Measurements from ENCODE around the gene POLR1G.
"Not testable (repeated sequence)": the region's sequence is repeated elsewhere in the genome, so short reads cannot be mapped to it uniquely, and the experiment has no call there.

POLR1G gene

DNA sequence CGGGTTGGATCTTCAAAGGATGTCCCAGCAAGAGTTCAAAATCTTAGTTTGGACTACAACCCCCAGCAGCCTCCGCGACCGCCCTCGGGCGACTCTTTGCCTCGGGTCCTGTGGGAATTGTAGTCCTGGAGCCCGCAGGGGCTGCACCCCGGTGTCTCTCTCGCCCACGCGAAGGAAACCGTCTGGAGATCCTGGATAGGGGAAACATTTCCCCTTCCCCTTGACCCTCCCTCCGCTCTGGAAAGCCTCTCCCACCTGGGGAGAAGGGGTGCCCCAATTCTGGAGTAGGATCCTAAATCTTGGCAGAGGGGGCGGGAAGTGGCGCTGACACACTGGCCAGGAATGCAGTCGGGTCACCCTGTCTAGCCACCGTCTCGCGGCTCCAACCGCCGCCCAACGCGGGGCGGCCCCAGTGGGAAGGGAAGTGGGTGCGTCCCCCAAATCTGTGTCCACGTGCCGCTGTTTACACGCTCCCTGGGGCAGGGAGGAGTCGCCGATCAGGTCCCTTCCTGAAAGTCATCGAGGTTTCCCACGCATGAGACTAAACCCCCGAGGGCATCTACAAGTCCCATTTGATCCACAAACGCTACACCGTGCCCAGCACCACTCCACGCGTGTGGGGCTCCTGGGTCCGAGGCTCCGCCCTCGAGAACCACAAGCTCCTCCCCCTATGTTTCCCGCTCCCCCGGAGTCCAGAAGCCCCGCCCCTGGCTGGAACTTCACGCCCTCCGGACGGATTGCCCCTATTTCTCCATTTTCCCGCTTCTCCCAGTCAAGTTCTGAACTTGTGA, 814 bp upstream of the POLR1G start:
- TF ChIP-seq ZNF274 (IDR thresholded peaks at IDR 0.05; ENCODE audit: low read depth, low read length) = no peak
- no peak for TF ChIP-seq YY1 (IDR thresholded peaks at IDR 0.05; ENCODE audit: insufficient read depth, insufficient read length)
- no peak for TF ChIP-seq SUZ12 (IDR thresholded peaks at IDR 0.05; ENCODE audit: extremely low read depth, insufficient read depth, insufficient read length)

DNA sequence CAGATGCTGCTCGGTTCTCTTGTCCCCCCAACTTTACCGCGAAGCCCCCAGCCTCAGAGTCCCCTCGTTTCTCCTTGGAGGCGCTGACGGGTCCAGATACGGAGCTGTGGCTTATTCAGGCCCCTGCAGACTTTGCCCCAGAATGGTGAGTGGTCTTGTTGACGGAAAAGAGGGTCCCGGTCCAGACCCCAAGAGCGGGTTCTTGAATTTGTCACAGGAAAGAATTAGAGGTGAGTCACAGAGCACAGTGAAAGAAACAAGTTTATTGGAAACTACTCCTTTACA, 589 bp downstream of the POLR1G start:
- Histone ChIP-seq H3K4me3 (ENCODE audit: insufficient read length, low read depth) (peak overlapping the region; percentile 99), H3K27me3 (ENCODE audit: insufficient read depth, insufficient read length) (no peaks in the 10 kb centered on the region), H3K9ac (ENCODE audit: insufficient read length, low read depth) (peak overlapping the region; percentile 94), H3K36me3 (ENCODE audit: insufficient read depth, insufficient read length, low read length) (peaks cover 30% of the 10 kb centered on the region), H3K4me1 (ENCODE audit: insufficient read depth, insufficient read length) (peaks cover 5% of the 10 kb centered on the region), H3K9me3 (ENCODE audit: insufficient read depth, low read length) (no peaks in the 10 kb centered on the region)
- DNase-seq (ENCODE audit: low read depth, low spot score) = no peak
- no peak for TF ChIP-seq YY1 (IDR thresholded peaks at IDR 0.05; ENCODE audit: insufficient read depth, insufficient read length)
- TF ChIP-seq ZNF274 (IDR thresholded peaks at IDR 0.05; ENCODE audit: low read depth, low read length) = no peak
- no peak for TF ChIP-seq SUZ12 (IDR thresholded peaks at IDR 0.05; ENCODE audit: extremely low read depth, insufficient read depth, insufficient read length)

More for the DNA sequence above, 814 bp upstream of the POLR1G start:
- Histone ChIP-seq H3K9ac (ENCODE audit: insufficient read length, low read depth) (peak overlapping the region; percentile 94), H3K9me3 (ENCODE audit: insufficient read depth, low read length) (no peaks in the 10 kb centered on the region), H3K36me3 (ENCODE audit: insufficient read depth, insufficient read length, low read length) (peaks cover 28% of the 10 kb centered on the region), H3K4me3 (ENCODE audit: insufficient read length, low read depth) (peak overlapping the region; percentile 99), H3K4me1 (ENCODE audit: insufficient read depth, insufficient read length) (peaks cover 5% of the 10 kb centered on the region), H3K27me3 (ENCODE audit: insufficient read depth, insufficient read length) (no peaks in the 10 kb centered on the region)
- no peak for DNase-seq (ENCODE audit: low read depth, low spot score)

DNA sequence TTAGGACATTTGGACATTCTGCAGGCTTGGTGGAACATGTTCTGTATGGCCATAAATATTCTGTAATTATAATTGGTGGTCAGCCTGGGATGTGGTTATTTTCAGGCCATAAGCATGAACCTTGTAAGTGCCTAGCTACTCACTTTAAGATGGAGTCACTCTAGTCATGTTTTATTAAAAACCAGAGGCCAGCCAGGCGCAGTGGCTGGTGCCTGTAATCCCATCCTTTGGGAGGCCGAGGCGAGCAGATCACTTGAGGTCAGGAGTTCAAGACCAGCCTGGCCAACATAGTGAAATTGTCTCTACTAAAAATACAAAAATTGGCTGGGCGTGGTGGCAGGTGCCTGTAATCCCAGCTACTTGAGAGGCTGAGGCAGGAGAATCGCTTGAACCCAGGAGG, 1.1 kb downstream of the POLR1G start:
- H3K9me3 ChIP-seq (ENCODE audit: insufficient read depth, low read length); H3K27me3 ChIP-seq (ENCODE audit: insufficient read depth, insufficient read length); H3K4me1 ChIP-seq (ENCODE audit: insufficient read depth, insufficient read length); DNase-seq (ENCODE audit: low read depth, low spot score): not testable (repeated sequence)
- H3K9ac ChIP-seq (ENCODE audit: insufficient read length, low read depth) = peak overlapping the region; percentile 94
- peak overlapping the region; percentile 99 for H3K4me3 ChIP-seq (ENCODE audit: insufficient read length, low read depth)
- H3K36me3 ChIP-seq (ENCODE audit: insufficient read depth, insufficient read length, low read length) = peaks cover 30% of the 10 kb centered on the region

DNA sequence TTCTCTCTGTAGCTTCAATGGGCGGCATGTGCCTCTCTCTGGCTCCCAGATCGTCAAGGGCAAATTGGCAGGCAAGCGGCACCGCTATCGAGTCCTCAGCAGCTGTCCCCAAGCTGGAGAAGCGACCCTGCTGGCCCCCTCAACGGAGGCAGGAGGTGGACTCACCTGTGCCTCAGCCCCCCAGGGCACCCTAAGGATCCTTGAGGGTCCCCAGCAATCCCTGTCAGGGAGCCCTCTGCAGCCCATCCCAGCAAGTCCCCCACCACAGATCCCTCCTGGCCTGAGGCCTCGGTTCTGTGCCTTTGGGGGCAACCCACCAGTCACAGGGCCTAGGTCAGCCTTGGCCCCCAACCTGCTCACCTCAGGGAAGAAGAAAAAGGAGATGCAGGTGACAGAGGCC, 1.7 kb downstream of the POLR1G start:
- DNase-seq (ENCODE audit: low read depth, low spot score) = no peak
- H3K4me3 ChIP-seq (ENCODE audit: insufficient read length, low read depth) = no peak overlapping the region
- no peaks in the 10 kb centered on the region for H3K9me3 ChIP-seq (ENCODE audit: insufficient read depth, low read length)
- H3K36me3 ChIP-seq (ENCODE audit: insufficient read depth, insufficient read length, low read length) = peaks cover 34% of the 10 kb centered on the region
- TF ChIP-seq ZNF274 (IDR thresholded peaks at IDR 0.05; ENCODE audit: low read depth, low read length) (no peak), SUZ12 (IDR thresholded peaks at IDR 0.05; ENCODE audit: extremely low read depth, insufficient read depth, insufficient read length) (no peak), YY1 (IDR thresholded peaks at IDR 0.05; ENCODE audit: insufficient read depth, insufficient read length) (no peak)
- H3K4me1 ChIP-seq (ENCODE audit: insufficient read depth, insufficient read length) = peaks cover 5% of the 10 kb centered on the region
- no peaks in the 10 kb centered on the region for H3K27me3 ChIP-seq (ENCODE audit: insufficient read depth, insufficient read length)
- no peak overlapping the region for H3K9ac ChIP-seq (ENCODE audit: insufficient read length, low read depth)

DNA sequence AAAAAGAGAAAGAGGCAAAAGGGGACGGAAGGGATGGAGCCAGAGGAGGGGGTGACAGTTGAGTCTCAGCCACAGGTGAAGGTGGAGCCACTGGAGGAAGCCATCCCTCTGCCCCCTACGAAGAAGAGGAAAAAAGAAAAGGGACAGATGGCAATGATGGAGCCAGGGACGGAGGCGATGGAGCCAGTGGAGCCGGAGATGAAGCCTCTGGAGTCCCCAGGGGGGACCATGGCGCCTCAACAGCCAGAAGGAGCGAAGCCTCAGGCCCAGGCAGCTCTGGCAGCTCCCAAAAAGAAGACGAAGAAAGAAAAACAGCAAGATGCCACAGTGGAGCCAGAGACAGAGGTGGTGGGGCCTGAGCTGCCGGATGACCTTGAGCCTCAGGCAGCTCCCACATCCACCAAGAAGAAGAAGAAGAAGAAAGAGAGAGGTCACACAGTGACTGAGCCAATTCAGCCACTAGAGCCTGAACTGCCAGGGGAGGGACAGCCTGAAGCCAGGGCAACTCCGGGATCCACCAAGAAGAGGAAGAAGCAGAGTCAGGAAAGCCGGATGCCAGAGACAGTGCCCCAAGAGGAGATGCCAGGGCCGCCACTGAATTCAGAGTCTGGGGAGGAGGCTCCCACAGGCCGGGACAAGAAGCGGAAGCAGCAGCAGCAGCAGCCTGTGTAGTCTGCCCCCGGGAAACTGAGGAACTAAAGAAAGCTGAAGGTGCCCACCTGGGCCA, 2.5 kb downstream of the POLR1G start:
- Histone ChIP-seq H3K36me3 (ENCODE audit: insufficient read depth, insufficient read length, low read length) (peaks cover 41% of the 10 kb centered on the region), H3K27me3 (ENCODE audit: insufficient read depth, insufficient read length) (no peaks in the 10 kb centered on the region), H3K4me1 (ENCODE audit: insufficient read depth, insufficient read length) (peaks cover 5% of the 10 kb centered on the region), H3K4me3 (ENCODE audit: insufficient read length, low read depth) (no peak overlapping the region), H3K9ac (ENCODE audit: insufficient read length, low read depth) (no peak overlapping the region), H3K9me3 (ENCODE audit: insufficient read depth, low read length) (no peaks in the 10 kb centered on the region)
- no peak for TF ChIP-seq SUZ12 (IDR thresholded peaks at IDR 0.05; ENCODE audit: extremely low read depth, insufficient read depth, insufficient read length)
- no peak for TF ChIP-seq ZNF274 (IDR thresholded peaks at IDR 0.05; ENCODE audit: low read depth, low read length)
- no peak for TF ChIP-seq YY1 (IDR thresholded peaks at IDR 0.05; ENCODE audit: insufficient read depth, insufficient read length)
- no peak for DNase-seq (ENCODE audit: low read depth, low spot score)

DNA sequence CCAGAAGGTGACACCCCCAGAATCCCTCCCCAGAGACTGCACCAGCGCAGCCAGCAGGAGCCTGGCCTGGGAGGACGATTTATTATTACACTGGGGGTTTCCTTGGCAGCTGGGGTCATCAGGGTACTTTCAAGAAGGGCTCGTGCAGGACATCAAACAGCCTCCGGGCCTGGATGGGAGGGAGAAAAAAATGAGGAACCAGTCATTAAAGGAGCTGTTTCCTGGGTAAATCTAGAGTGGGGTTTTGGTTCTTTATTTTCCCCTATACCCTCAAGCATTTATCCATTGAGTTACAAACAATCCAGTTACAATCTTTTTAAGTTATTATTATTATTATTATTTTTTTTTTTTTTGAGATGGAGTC, 3.1 kb downstream of the POLR1G start:
- Histone ChIP-seq H3K4me3 (ENCODE audit: insufficient read length, low read depth) (no peak overlapping the region), H3K27me3 (ENCODE audit: insufficient read depth, insufficient read length) (no peaks in the 10 kb centered on the region), H3K4me1 (ENCODE audit: insufficient read depth, insufficient read length) (peaks cover 5% of the 10 kb centered on the region), H3K9ac (ENCODE audit: insufficient read length, low read depth) (no peak overlapping the region), H3K36me3 (ENCODE audit: insufficient read depth, insufficient read length, low read length) (peaks cover 45% of the 10 kb centered on the region), H3K9me3 (ENCODE audit: insufficient read depth, low read length) (no peaks in the 10 kb centered on the region)
- no peak for TF ChIP-seq ZNF274 (IDR thresholded peaks at IDR 0.05; ENCODE audit: low read depth, low read length)
- no peak for TF ChIP-seq YY1 (IDR thresholded peaks at IDR 0.05; ENCODE audit: insufficient read depth, insufficient read length)
- no peak for TF ChIP-seq SUZ12 (IDR thresholded peaks at IDR 0.05; ENCODE audit: extremely low read depth, insufficient read depth, insufficient read length)
- DNase-seq (ENCODE audit: low read depth, low spot score) = no peak

DNA sequence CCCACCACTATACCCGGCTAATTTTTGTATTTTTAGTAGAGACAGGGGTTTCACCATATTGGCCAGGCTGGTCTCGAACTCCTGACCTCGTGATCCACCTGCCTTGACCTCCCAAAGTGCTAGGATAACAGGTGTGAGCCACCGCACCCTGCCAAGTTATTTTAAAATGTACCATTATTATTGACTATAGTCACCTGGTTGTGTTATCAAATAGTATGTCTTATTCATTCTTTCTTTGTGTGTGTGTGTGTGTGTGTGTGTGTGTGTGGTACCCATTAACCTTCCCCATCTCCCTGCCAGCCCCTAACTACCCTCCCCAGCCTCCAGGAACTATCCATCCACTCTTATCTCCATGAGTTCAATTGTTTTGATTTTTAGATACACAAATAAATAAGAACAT, 3.9 kb downstream of the POLR1G start:
- H3K9ac ChIP-seq (ENCODE audit: insufficient read length, low read depth); H3K27me3 ChIP-seq (ENCODE audit: insufficient read depth, insufficient read length); H3K9me3 ChIP-seq (ENCODE audit: insufficient read depth, low read length); H3K4me3 ChIP-seq (ENCODE audit: insufficient read length, low read depth); DNase-seq (ENCODE audit: low read depth, low spot score); H3K4me1 ChIP-seq (ENCODE audit: insufficient read depth, insufficient read length): not testable (repeated sequence)
- peaks cover 49% of the 10 kb centered on the region for H3K36me3 ChIP-seq (ENCODE audit: insufficient read depth, insufficient read length, low read length)

Data from NT2/D1 (cell line).